GM21360 (cell line): ENCODE results near the gene BNIP3.
"Not testable (repeated sequence)": the region's sequence is repeated elsewhere in the genome, so short reads cannot be mapped to it uniquely, and the experiment has no call there.

Experiments
- ATAC-seq: cut with Tn5 transposase; IDR thresholded peaks from one replicate; pipeline ENCODE4 v1.9.1; 2021; ENCODE audit warnings: mild to moderate bottlenecking, moderate library complexity; ENCODE audit not compliant: unreplicated experiment

BNIP3 gene

GRCh38 chr10:131959841-131960240 is 21.9 kb downstream of the BNIP3 start:
- ATAC-seq: no peak

DNA sequence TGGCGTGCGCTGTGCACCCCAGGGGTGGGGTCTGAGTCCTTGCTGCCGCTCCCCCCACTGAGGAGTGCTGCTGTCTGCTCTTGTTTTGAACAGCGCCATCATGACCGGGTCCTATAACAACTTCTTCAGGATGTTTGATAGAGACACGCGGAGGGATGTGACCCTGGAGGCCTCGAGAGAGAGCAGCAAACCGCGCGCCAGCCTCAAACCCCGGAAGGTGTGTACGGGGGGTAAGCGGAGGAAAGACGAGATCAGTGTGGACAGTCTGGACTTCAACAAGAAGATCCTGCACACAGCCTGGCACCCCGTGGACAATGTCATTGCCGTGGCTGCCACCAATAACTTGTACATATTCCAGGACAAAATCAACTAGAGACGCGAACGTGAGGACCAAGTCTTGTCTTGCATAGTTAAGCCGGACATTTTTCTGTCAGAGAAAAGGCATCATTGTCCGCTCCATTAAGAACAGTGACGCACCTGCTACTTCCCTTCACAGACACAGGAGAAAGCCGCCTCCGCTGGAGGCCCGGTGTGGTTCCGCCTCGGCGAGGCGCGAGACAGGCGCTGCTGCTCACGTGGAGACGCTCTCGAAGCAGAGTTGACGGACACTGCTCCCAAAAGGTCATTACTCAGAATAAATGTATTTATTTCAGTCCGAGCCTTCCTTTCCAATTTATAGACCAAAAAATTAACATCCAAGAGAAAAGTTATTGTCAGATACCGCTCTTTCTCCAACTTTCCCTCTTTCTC is 26.0 kb downstream of the BNIP3 start:
- no peak for ATAC-seq

GRCh38 chr10:131954356-131954965 is 27.3 kb downstream of the BNIP3 start:
- ATAC-seq: no peak

DNA sequence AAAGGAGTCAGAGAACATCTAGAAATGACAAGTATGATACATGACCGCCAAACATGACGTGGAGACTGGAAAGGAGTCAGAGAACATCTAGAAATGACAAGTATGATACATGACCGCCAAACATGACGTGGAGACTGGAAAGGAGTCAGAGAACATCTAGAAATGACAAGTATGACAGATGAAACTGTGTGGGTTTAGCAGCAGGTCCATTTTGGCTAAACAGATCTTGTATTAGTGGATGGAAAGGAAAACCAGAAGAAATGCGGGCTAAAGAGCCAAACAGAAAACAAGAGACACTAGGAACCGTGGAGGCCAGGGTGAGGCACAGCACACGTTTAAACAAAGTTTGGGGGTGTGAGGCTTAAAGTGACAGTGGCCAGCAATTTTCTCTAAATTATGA is 31.8 kb downstream of the BNIP3 start:
- ATAC-seq: not testable (repeated sequence)

DNA sequence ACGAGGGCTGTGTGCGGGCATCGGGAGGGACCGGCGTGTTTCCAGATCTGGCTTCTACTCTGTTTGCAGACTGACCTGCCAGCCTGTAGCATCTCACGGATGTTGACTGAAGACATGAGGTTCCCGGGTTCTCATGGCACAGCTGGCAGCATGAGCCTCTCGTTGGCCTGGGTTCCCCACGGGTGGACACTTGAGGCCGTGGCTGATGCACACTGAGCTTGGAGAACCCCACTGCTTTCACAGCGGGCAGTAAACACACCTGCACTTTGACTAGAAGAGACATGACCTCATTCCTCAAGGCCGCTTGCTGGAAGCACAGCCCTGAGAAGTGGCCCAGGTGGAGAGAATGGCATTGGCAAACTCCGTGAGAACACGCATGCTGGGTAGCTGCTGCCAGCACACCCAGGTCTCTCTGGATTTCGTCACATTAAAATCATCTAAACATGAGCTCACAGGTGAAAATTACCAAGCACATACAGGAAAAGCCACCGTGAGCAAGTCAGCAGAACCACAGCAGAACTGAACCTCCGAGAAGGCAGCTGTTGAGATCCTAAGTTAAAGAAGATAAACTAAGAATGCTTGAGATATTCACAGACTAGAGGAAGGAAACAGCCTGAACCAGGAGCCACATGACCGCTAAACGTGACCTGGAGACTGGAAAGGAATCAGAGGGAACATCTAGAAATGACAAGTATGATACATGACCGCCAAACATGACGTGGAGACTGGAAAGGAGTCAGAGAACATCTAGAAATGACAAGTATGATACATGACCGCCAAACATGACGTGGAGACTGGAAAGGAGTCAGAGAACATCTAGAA is 32.5 kb downstream of the BNIP3 start:
- no peak for ATAC-seq

DNA sequence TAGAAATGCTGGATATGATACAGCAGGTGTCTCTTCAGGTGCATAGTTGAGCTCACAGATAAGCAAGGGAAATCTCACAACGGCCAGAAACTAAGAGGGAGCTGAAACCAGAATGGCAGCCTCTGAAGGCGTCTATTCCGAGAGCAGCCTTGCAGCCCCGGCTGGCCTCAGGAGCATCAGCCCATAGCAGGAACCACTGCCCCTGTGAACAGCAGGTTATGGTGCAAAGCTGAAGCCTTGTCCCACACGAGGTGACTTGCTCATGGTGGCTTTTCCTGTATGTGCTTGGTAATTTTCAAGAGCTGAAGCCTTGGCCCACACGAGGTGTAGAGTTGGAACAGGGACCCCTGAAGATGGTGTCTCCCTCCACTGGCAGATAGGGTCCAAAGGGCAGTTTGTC is 33.2 kb downstream of the BNIP3 start:
- ATAC-seq: no peak

GRCh38 chr10:131947631-131948347 is 33.9 kb downstream of the BNIP3 start:
- ATAC-seq: no peak

DNA sequence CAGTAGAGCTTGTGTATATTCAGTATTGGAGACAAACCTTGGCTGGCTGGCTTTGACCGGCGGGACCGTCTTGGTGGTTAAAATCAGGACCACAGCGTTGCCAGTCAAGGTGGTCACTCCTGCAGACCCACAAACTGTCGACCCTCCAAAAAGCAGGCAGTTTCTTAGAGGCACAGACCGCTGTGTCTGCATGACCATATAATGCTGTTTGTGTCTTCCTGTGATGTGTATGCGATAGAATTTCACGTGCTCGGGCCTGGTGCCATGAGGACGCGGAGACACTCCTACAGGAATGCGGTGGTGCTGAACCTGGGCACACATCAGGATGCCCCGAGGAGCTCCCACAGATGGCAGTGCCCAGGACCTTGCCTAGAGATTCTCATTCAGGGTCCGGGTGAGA is 34.8 kb downstream of the BNIP3 start:
- ATAC-seq: no peak

- no peak for ATAC-seq
These were observed 35.4 kb downstream of the BNIP3 start for GRCh38 chr10:131946321-131946751.

DNA sequence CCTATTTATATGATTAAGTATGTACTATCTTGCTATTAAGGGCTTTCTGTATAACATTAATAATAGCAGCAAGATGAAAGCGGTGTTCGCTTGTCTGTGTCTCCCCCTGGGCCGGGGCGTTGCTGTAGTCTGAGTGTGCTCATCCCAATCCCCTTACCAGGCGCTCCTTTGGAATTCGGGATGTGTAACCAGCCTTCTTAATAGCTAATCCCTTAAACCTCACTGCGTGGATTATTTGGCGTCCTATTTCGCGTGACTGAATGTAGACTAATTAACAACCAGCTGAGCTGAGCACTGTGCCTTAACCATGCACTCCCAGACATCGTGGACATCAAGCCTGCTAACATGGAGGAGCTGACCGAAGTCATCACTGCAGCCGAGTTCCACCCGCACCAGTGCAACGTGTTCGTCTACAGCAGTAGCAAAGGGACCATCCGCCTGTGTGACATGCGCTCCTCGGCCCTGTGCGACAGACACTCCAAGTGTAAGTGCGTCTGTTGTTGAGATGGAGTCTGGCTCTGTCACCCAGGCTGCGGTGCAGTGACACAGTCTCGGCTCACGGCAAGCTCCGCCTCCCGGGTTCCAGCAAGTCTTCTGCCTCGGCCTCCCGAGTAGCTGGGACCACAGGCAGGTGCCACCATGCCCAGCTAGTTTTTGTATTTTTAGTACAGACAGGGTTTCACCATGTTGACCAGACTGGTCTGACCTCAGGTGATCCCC is 36.6 kb downstream of the BNIP3 start:
- no peak for ATAC-seq

GRCh38 chr10:131944412-131944811 is 37.3 kb downstream of the BNIP3 start:
- no peak for ATAC-seq

- ATAC-seq: no peak
These were observed 38.5 kb downstream of the BNIP3 start for GRCh38 chr10:131943021-131943814.

DNA sequence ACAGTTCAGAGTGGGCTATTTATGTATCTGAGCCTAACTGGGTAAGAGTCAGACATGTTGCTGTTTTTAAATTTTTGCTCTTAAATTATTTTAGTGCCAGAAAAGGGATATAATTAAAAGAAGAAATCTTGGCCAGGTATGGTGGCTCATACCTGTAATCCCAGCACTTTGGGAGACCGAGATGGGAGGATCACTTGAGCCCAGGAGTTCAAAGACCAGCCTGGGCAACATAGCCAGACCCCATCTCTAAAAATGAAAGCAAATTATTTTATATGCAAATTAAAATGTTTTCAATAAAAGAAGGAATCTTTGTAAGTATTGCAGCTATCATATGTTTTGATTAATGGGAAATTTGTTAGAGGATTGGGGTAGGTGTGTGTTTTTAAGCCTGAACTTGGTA is 39.3 kb downstream of the BNIP3 start:
- no peak for ATAC-seq

DNA sequence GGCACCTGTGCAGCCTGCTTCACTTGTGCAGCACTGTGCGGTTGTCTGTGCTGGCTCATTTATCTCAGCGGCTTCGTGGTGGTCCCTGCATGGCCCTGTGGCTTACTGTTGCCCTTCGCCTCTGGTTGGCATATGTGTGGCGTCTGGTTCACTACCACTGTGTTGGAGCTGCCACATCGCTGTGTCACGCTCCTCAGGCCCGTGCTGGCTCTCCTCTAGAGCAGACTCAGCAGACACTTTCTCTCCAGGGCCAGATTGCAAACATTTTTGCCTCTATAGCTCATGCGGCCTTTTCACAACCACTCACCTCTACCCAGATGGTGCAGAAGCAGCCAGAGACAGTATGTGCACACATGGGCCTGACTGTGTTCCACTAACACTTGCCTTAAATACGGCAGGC is 43.0 kb downstream of the BNIP3 start:
- ATAC-seq: no peak

GRCh38 chr10:131937836-131938235 is 43.9 kb downstream of the BNIP3 start:
- no peak for ATAC-seq

DNA sequence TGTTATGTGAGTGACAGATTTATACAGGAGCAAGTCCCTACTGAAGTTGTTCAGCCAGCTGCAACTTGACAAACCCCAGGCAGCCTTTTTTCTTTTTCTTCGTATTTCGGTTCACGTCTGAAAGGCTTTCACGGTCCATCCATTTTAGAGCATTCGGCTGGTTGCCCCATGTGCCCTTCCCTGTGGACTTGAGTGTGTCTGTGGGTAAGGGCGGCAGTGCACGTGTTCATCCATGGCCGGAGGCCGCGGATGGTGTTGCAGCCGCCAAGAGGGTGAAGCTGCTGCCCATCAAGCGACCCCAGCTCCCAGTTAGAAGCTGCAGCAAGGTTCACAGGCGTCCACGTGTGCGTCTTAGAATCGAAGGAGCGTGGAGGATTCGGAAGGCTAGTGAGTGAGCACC is 45.0 kb downstream of the BNIP3 start:
- no peak for ATAC-seq

DNA sequence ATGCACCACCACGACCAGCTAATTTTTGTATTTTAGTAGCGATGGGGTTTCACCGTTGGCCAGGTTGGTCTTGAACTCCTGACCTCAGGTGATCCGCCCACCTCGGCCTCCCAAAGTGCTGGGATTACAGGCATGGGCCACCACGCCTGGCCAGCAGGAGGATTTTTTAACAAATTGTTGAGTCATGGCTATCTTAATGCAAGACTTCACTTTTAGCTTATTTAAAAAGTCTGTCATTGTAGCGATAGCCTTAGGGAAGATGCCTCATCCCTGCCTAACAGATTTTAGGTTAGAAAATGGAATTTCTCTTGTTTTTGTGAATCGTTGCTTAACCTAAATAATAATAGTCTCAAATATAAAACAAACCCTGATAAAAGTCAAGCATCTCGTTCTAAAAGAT is 45.4 kb downstream of the BNIP3 start:
- no peak for ATAC-seq

- no peak for ATAC-seq
These were observed 46.5 kb downstream of the BNIP3 start for GRCh38 chr10:131935260-131935659.

- ATAC-seq: no peak
These were observed 47.0 kb downstream of the BNIP3 start for GRCh38 chr10:131934769-131935168.

GRCh38 chr10:131933696-131934086 is 48.0 kb downstream of the BNIP3 start:
- ATAC-seq: no peak
